Left ventricle myocardium inferior (tissue), 1 donor: ENCODE measurements around the gene FBLN5. TPM values are rescaled to one million over a fixed set of nuclear protein-coding genes. Genes with fewer than 3 reads are reported as not detected.

Experiments used
- DNase-seq: peaks from one replicate; pipeline ENCODE4 v3.0.0-alpha.2; 2020
- H3K27ac ChIP-seq: fragments of 200-600 bp; replicated peaks from 2 replicates; pipeline ENCODE4 v1.8.0; 2021
- H3K27me3 ChIP-seq: fragments of 200-600 bp; 2 replicates; pipeline ENCODE4 v1.8.0; 2021; ENCODE audit warnings: low read depth
- H3K36me3 ChIP-seq: fragments of 200-600 bp; 2 replicates; pipeline ENCODE4 v1.8.0; 2021
- H3K4me1 ChIP-seq: fragments of 200-600 bp; 2 replicates; pipeline ENCODE4 v1.8.0; 2021
- H3K4me3 ChIP-seq: fragments of 200-600 bp; 2 replicates; pipeline ENCODE4 v1.8.0; 2021; ENCODE audit warnings: mild to moderate bottlenecking, moderate library complexity
- H3K9me3 ChIP-seq: fragments of 200-600 bp; replicated peaks from 2 replicates; pipeline ENCODE4 v1.8.0; 2021
- CTCF ChIP-seq: fragments of 200-600 bp; IDR thresholded peaks from 2 replicates; pipeline ENCODE4 v1.8.0; 2021; ENCODE audit warnings: antibody characterized with exemption, mild to moderate bottlenecking, borderline replicate concordance
- intact Hi-C: fragments of 100-400 bp; cut with micrococcal nuclease; formaldehyde crosslinking; loops from one replicate; pipeline ENCODE4 v1.11.0; 2022
- total RNA-seq: library from RNA; stranded (reverse); fragmentation: NEBNext Ultra II Directional; extraction: Animal tissue kit (Norgen Biotek cat#: 25700); gene quantifications from one replicate; pipeline ENCODE4 v1.2.1, GENCODE V29; 2021
- donor health status: DM: no; HTN: yes; CAD: no; lungs with severe emphysema.

Gene FBLN5
- total RNA-seq, 1 donor from 2014 or later = 62.5 TPM

- Histone ChIP-seq H3K4me1 (peaks cover 20% of the 10 kb centered on the region), H3K9me3 (no peaks in the 10 kb centered on the region), H3K27ac (peak overlapping the region; percentile 82), H3K36me3 (no peaks in the 10 kb centered on the region), H3K27me3 (peaks cover 75% of the 10 kb centered on the region), H3K4me3 (peak overlapping the region; percentile 71)
- intact Hi-C loops = no loop called here
- no peak for DNase-seq
- TF ChIP-seq CTCF = no peak
Observed at GRCh38 chr14:91945751-91946621, 1.5 kb downstream of the FBLN5 start.

DNA sequence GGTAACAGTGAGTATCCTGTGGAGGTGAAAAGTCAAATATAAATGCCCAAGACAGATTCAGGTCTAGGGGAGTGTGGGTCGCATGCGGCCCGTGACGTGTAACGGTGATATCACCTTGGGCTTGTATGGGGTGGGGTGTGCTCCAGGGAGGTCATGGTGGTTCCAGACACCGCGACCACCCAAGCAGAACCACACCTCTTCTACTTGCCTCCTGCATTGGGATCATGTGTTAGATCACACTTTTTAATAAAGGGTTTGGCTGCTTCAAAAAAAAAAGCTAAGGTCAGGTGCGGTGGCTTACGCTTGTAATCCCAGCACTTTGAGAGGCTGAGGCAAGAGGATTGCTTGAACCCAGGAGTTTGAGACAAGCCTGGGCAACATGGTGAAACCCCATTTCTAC, 4.5 kb downstream of the FBLN5 start:
- H3K9me3 ChIP-seq = peaks cover 7% of the 10 kb centered on the region
- intact Hi-C loops = no loop called here
- no peak for DNase-seq
- peaks cover 46% of the 10 kb centered on the region for H3K27me3 ChIP-seq
- H3K27ac ChIP-seq = no peak overlapping the region
- H3K36me3 ChIP-seq = peaks cover 8% of the 10 kb centered on the region
- H3K4me1 ChIP-seq = peaks cover 16% of the 10 kb centered on the region
- H3K4me3 ChIP-seq = peak overlapping the region; percentile 71
- TF ChIP-seq CTCF = no peak

GRCh38 chr14:91942128-91942527, 5.4 kb downstream of the FBLN5 start:
- no peak for DNase-seq

DNA sequence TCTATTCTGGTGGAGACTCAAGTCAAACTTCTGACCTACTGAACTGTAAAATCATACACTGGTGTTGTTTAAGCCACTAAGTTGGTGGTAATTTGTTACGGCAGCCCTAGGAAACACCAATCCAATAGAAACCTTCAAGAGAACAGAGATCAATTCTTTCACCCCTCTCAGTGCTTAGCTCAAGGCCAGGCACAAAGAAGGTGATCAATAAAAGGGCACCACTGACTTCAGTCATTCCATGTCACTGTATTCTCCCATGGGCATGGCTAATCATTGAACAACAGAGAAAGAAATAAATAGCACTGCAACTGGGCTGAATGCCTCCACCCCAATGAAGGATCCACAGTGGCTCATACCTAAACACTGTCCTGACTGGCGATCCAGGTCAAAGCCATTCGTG, 7.3 kb downstream of the FBLN5 start:
- DNase-seq = no peak
- Histone ChIP-seq H3K4me3 (no peak overlapping the region), H3K36me3 (peaks cover 13% of the 10 kb centered on the region), H3K4me1 (peaks cover 6% of the 10 kb centered on the region), H3K27ac (no peak overlapping the region), H3K9me3 (peaks cover 7% of the 10 kb centered on the region), H3K27me3 (peaks cover 22% of the 10 kb centered on the region)
- intact Hi-C loops = no loop called here
- TF ChIP-seq CTCF = no peak

More at GRCh38 chr14:91942128-91942527, 5.4 kb downstream of the FBLN5 start:
- peaks cover 38% of the 10 kb centered on the region for H3K27me3 ChIP-seq
- H3K27ac ChIP-seq = no peak overlapping the region
- peaks cover 9% of the 10 kb centered on the region for H3K36me3 ChIP-seq
- H3K9me3 ChIP-seq = peaks cover 7% of the 10 kb centered on the region
- peaks cover 11% of the 10 kb centered on the region for H3K4me1 ChIP-seq
- intact Hi-C loops = no loop called here
- no peak for TF ChIP-seq CTCF
- peak overlapping the region; percentile 71 for H3K4me3 ChIP-seq

DNA sequence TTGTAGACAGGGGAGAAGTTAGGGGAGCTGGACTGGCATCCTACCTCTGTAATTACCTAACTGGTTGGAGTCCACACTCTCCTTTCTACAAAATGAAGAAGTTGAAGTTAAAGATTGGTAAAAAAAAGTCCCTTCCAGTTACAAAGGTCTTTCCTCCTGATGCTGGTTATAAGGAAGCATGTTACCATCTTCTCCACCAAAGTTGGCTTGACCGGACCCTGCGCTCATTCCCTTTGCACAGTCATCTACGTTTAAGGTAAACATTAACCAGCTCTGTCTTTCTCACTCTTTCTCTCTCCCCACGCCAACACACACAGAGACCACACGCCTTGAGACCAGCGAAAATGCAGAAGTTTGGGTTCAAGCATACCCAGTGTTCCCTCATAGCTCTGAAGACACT, 11.9 kb downstream of the FBLN5 start:
- Histone ChIP-seq H3K36me3 (peaks cover 13% of the 10 kb centered on the region), H3K4me1 (peaks cover 16% of the 10 kb centered on the region), H3K4me3 (no peak overlapping the region), H3K27ac (peak overlapping the region; percentile 55), H3K27me3 (peaks cover 26% of the 10 kb centered on the region), H3K9me3 (peaks cover 7% of the 10 kb centered on the region)
- intact Hi-C loops = no loop called here
- DNase-seq = no peak
- no peak for TF ChIP-seq CTCF
